Esophagus muscularis mucosa (tissue), 4 donors: ENCODE measurements around the gene GPRIN3. TPM values are rescaled to one million over a fixed set of nuclear protein-coding genes. Genes with fewer than 3 reads are reported as not detected.
"Not testable (repeated sequence)": the region's sequence is repeated elsewhere in the genome, so short reads cannot be mapped to it uniquely, and the experiment has no call there.

ENCODE experiments used
- DNase-seq: peaks from one replicate; pipeline ENCODE4 v3.0.0-alpha.2; 2017; ENCODE audit errors: extremely low spot score
- H3K27ac ChIP-seq, 4 donors: fragments of 200-600 bp; sonication (generic); replicated peaks in 1 of 4; 1 replicate in 3 of 4; 2 replicates in 1 of 4; pipeline ENCODE4 v1.5.1; 2016 to 2019; ENCODE audit warnings: mild to moderate bottlenecking in 1 of 4
- H3K27me3 ChIP-seq, 4 donors: fragments of 200-600 bp; sonication (generic); one replicate each; pipeline versions ENCODE4 v1.5.1 to v1.6.0; 2016 to 2019
- H3K36me3 ChIP-seq, 4 donors: fragments of 200-600 bp; sonication (generic); one replicate each; pipeline ENCODE4 v1.5.1; 2016 to 2019
- H3K4me1 ChIP-seq, 4 donors: fragments of 200-600 bp; sonication (generic); one replicate each; pipeline ENCODE4 v1.5.1; 2016 to 2019
- H3K4me3 ChIP-seq, 4 donors: fragments of 200-600 bp; sonication (generic); 1 replicate in 2 of 4; 2 replicates in 2 of 4; pipeline ENCODE4 v1.5.1; 2016 to 2019; ENCODE audit warnings: mild to moderate bottlenecking in 4 of 4, moderate library complexity in 1 of 4
- H3K9me3 ChIP-seq, 4 donors: fragments of 200-600 bp; sonication (generic); 1 replicate in 3 of 4; 2 replicates in 1 of 4; pipeline ENCODE4 v1.5.1; 2016 to 2019
- CTCF ChIP-seq, 3 experiments: fragments of 200-600 bp in 2 of 3; fragments of 450-650 bp in 1 of 3; sonication (generic) in 2 of 3; IDR thresholded peaks; one replicate each; pipeline ENCODE4 v1.5.1; 2017 to 2019; ENCODE audit warnings: antibody characterized with exemption in 3 of 3, mild to moderate bottlenecking in 2 of 3, moderate library complexity in 1 of 3
- EP300 ChIP-seq: sonication (generic); formaldehyde crosslinking; IDR thresholded peaks from one replicate; pipeline ENCODE4 v1.6.1; 2017; ENCODE audit warnings: antibody characterized with exemption
- POLR2A ChIP-seq: fragments of 450-650 bp; IDR thresholded peaks from one replicate; pipeline ENCODE4 v1.6.1; 2017; ENCODE audit warnings: antibody characterized with exemption, moderate library complexity, mild to moderate bottlenecking, low read depth
- POLR2AphosphoS5 ChIP-seq, 2 donors: sonication (generic); formaldehyde crosslinking; IDR thresholded peaks; one replicate each; pipeline ENCODE4 v1.6.1; 2017; ENCODE audit warnings: antibody characterized with exemption in 2 of 2
- WGBS: methylation state at CpG from one replicate; pipeline ENCODE4 v1.1.5; 2018; 5-methylcytosine and 5-hydroxymethylcytosine counted together
- intact Hi-C: fragments of 100-400 bp; cut with DNase I; formaldehyde crosslinking; loops from one replicate; pipeline ENCODE4 v1.15.1; 2023
- total RNA-seq, 4 donors: library from RNA; depleted of rRNA; stranded (reverse); fragments of >200 nt; gene quantifications; one replicate each; pipeline versions ENCODE4 v1.1.0 to v1.2.1, GENCODE V29; 2016

Gene GPRIN3
- total RNA-seq, 4 donors from 2014 or later, result 2.5 to 3.6 (median 2.8) TPM

- Histone ChIP-seq H3K27ac (no peak overlapping the region), H3K4me1 (peaks cover 0 to 11% (median 5%) of the 10 kb centered on the region in 4 donors), H3K9me3 (no peaks in the 10 kb centered on the region), H3K36me3 (no peaks in the 10 kb centered on the region), H3K4me3 (no peak overlapping the region), H3K27me3 (no peaks in the 10 kb centered on the region)
- WGBS, result 16% methylated on average over 3 of the region's 3 CpGs
- TF ChIP-seq POLR2A, result no peak
- peak; percentile 50 to 64 (median 55) for TF ChIP-seq CTCF (IDR thresholded peaks at IDR 0.05)
- intact Hi-C loops, result no loop called here
- DNase-seq, result no peak
Observed at GRCh38 chr4:89254847-89255246, 52.8 kb downstream of the GPRIN3 start.

- H3K27ac ChIP-seq, DNase-seq, H3K9me3 ChIP-seq, H3K27me3 ChIP-seq, H3K36me3 ChIP-seq, intact Hi-C loops, H3K4me3 ChIP-seq: not testable (repeated sequence)
- peaks cover 0 to 11% (median 5%) of the 10 kb centered on the region in 4 donors for H3K4me1 ChIP-seq
- 84% methylated on average over 4 of the region's 4 CpGs for WGBS
Observed at GRCh38 chr4:89254347-89254746, 53.3 kb downstream of the GPRIN3 start.

GRCh38 chr4:89253935-89254334 is 53.7 kb downstream of the GPRIN3 start:
- WGBS, result 100% methylated on average over 1 of the region's 1 CpG
- Histone ChIP-seq H3K36me3 (peaks cover 0 to 8% (median 2%) of the 10 kb centered on the region in 4 donors), H3K4me3 (no peak overlapping the region), H3K27me3 (no peaks in the 10 kb centered on the region), H3K4me1 (peaks cover 0 to 11% (median 5%) of the 10 kb centered on the region in 4 donors), H3K27ac (no peak overlapping the region), H3K9me3 (no peaks in the 10 kb centered on the region)
- DNase-seq, result no peak
- intact Hi-C loops, result no loop called here
- TF ChIP-seq POLR2AphosphoS5 (IDR thresholded peaks at IDR 0.05), result no peak
- no peak for TF ChIP-seq CTCF (IDR thresholded peaks at IDR 0.05)
- no peak for TF ChIP-seq EP300
- no peak for TF ChIP-seq POLR2A

- no peaks in the 10 kb centered on the region for H3K9me3 ChIP-seq
- peaks cover 0 to 14% (median 5%) of the 10 kb centered on the region in 4 donors for H3K36me3 ChIP-seq
- 86% methylated on average over 4 of the region's 4 CpGs for whole genome bisulfite sequencing
- no peak for DNase-seq
- no peaks in the 10 kb centered on the region for H3K27me3 ChIP-seq
- no peak overlapping the region for H3K4me3 ChIP-seq
- TF ChIP-seq POLR2A (no peak), CTCF (IDR thresholded peaks at IDR 0.05) (no peak), POLR2AphosphoS5 (IDR thresholded peaks at IDR 0.05) (no peak), EP300 (no peak)
- peaks cover 0 to 11% (median 5%) of the 10 kb centered on the region in 4 donors for H3K4me1 ChIP-seq
- H3K27ac ChIP-seq, result no peak overlapping the region
- intact Hi-C loops, result no loop called here
Observed at GRCh38 chr4:89253311-89253710, 54.3 kb downstream of the GPRIN3 start.

- Histone ChIP-seq H3K4me3 (no peak overlapping the region), H3K9me3 (no peaks in the 10 kb centered on the region), H3K4me1 (peaks cover 0 to 8% (median 1%) of the 10 kb centered on the region in 4 donors), H3K27ac (no peak overlapping the region), H3K27me3 (no peaks in the 10 kb centered on the region), H3K36me3 (peaks cover 0 to 19% (median 12%) of the 10 kb centered on the region in 4 donors)
- TF ChIP-seq POLR2A (no peak), EP300 (no peak), POLR2AphosphoS5 (IDR thresholded peaks at IDR 0.05) (no peak), CTCF (IDR thresholded peaks at IDR 0.05) (no peak)
- no peak for DNase-seq
- intact Hi-C loops, result no loop called here
Observed at GRCh38 chr4:89251396-89251795, 56.2 kb downstream of the GPRIN3 start.
